SK-N-MC (cell line): ENCODE measurements around the gene MARCHF6.

Experiments
- EZH2 ChIP-seq: fragments of 200-600 bp; sonication (generic); IDR thresholded peaks from one replicate; pipeline ENCODE4 v1.6.1; 2017; ENCODE audit warnings: antibody characterized with exemption
- POLR2AphosphoS5 ChIP-seq: IDR thresholded peaks from 2 replicates; pipeline ENCODE4 v1.6.1; 2012; ENCODE audit warnings: mild to moderate bottlenecking, low read depth, low read length, borderline replicate concordance

GRCh38 chr5:10321882-10322281 lies 31.6 kb upstream of the MARCHF6 start:
- TF ChIP-seq EZH2 (no peak), POLR2AphosphoS5 (no peak)
